H1 (cell line): ENCODE data around the gene GUCY2D. TPM values are rescaled to one million over a fixed set of nuclear protein-coding genes. Genes with fewer than 3 reads are reported as not detected.
A peak's percentile ranks its signal among the peaks of the same experiment; 100 is the strongest.

Experiments
- CTCF ChIA-PET: fragments of 300-600 bp; sonication (Branson Sonifier 250); formaldehyde crosslinking; loops from one replicate; lab custom pipeline; 2021; ENCODE audit not compliant: partially characterized antibody; lab: Charles Lee
- POLR2A ChIA-PET: fragments of 300-600 bp; sonication (Branson Sonifier 250); formaldehyde crosslinking; loops from one replicate; lab custom pipeline; 2021; ENCODE audit warnings: inconsistent platforms; ENCODE audit not compliant: partially characterized antibody; lab: Charles Lee
- DNase-seq, 2 experiments: peaks; one replicate each; pipeline versions ENCODE4 v3.0.0 to v3.0.0-alpha.2; 2010 to 2022; ENCODE audit warnings: low spot score in 2 of 2, low read depth in 1 of 2, mixed read lengths in 1 of 2
- FAIRE-seq: peaks from 2 replicates; lab custom pipeline; 2011; peaks lifted over from hg19 to GRCh38; lab: Jason Lieb, UNC
- H2AFZ ChIP-seq: 2 replicates; pipeline ENCODE4 v1.8.1; 2012; ENCODE audit warnings: low read length, inconsistent platforms
- H2AK5ac ChIP-seq: 2 replicates; pipeline ENCODE4 v1.6.1; 2013; ENCODE audit warnings: low read depth, low read length
- H2BK120ac ChIP-seq: replicated peaks from 2 replicates; pipeline ENCODE3; 2013; ENCODE audit warnings: low read depth, low read length, inconsistent platforms
- H2BK12ac ChIP-seq: 2 replicates; pipeline ENCODE4 v1.6.1; 2013; ENCODE audit warnings: low read depth, low read length
- H2BK15ac ChIP-seq: 2 replicates; pipeline ENCODE4 v1.6.1; 2013; ENCODE audit warnings: low read length
- H2BK20ac ChIP-seq: 2 replicates; pipeline ENCODE4 v1.6.1; 2013; ENCODE audit warnings: low read length
- H2BK5ac ChIP-seq: 2 replicates; pipeline ENCODE4 v1.6.1; 2013; ENCODE audit warnings: low read depth, low read length
- H3K14ac ChIP-seq: 2 replicates; pipeline ENCODE4 v1.6.1; 2013; ENCODE audit warnings: inconsistent platforms; ENCODE audit not compliant: insufficient read length
- H3K18ac ChIP-seq: 2 replicates; pipeline ENCODE4 v1.6.1; 2013; ENCODE audit warnings: low read length; ENCODE audit errors: extremely low read depth
- H3K23ac ChIP-seq: 2 replicates; pipeline ENCODE4 v1.6.1; 2013; ENCODE audit warnings: inconsistent platforms; ENCODE audit not compliant: insufficient read length
- H3K23me2 ChIP-seq: 2 replicates; pipeline ENCODE4 v1.6.1; 2013; ENCODE audit warnings: low read depth, low read length
- H3K27ac ChIP-seq: 2 replicates; pipeline ENCODE4 v1.6.1; 2011; ENCODE audit warnings: low read depth, low read length, inconsistent platforms
- H3K27me3 ChIP-seq, 4 experiments: replicated peaks in 1 of 4; 1 replicate in 1 of 4; 2 replicates in 3 of 4; pipeline versions ENCODE4 v1.6.1 to v1.8.1; 2011 to 2013; ENCODE audit warnings: low read length in 3 of 4, mild to moderate bottlenecking in 3 of 4, inconsistent platforms in 2 of 4, mixed read lengths in 2 of 4, moderate library complexity in 1 of 4; ENCODE audit not compliant: control insufficient read depth in 3 of 4, insufficient read depth in 3 of 4; ENCODE audit errors: extremely low read depth in 1 of 4
- H3K36me3 ChIP-seq, 4 experiments: 2 replicates each; pipeline versions ENCODE4 v1.6.1 to v1.8.1; 2011 to 2013; ENCODE audit warnings: mild to moderate bottlenecking in 4 of 4, low read length in 3 of 4, moderate library complexity in 2 of 4, control low read depth in 1 of 4, inconsistent platforms in 1 of 4; ENCODE audit not compliant: insufficient read depth in 4 of 4, control insufficient read depth in 2 of 4
- H3K4ac ChIP-seq: replicated peaks from 2 replicates; pipeline ENCODE3; 2013; ENCODE audit warnings: low read length, low read depth, mixed read lengths, inconsistent platforms; ENCODE audit not compliant: insufficient read length
- H3K4me1 ChIP-seq, 4 experiments: replicated peaks in 1 of 4; 1 replicate in 1 of 4; 2 replicates in 3 of 4; pipeline versions ENCODE4 v1.6.1 to v1.8.1; 2011 to 2013; ENCODE audit warnings: low read length in 3 of 4, inconsistent platforms in 2 of 4, mixed read lengths in 1 of 4; ENCODE audit not compliant: insufficient read depth in 4 of 4, control insufficient read depth in 3 of 4
- H3K4me2 ChIP-seq, 2 experiments: 2 replicates each; pipeline versions ENCODE4 v1.6.1 to v1.8.1; 2011 to 2013; ENCODE audit warnings: low read depth in 2 of 2, low read length in 2 of 2, control low read depth in 1 of 2, inconsistent platforms in 1 of 2, mild to moderate bottlenecking in 1 of 2; ENCODE audit not compliant: insufficient read depth in 1 of 2
- H3K4me3 ChIP-seq, 4 experiments: fragments of 200-600, 300-600 bp in 1 of 4; sonication (generic), shearing (Covaris generic), sonication (Bioruptor Twin) in 1 of 4; 2 replicates each; pipeline versions ENCODE4 v1.5.1 to v1.8.1; 2011 to 2016; ENCODE audit warnings: low read length in 4 of 4, low read depth in 3 of 4, control low read depth in 2 of 4, inconsistent platforms in 2 of 4, mild to moderate bottlenecking in 2 of 4, mixed read lengths in 1 of 4, moderate library complexity in 1 of 4; ENCODE audit not compliant: insufficient read depth in 2 of 4; ENCODE audit errors: extremely low read depth in 1 of 4
- H3K56ac ChIP-seq: replicated peaks from 2 replicates; pipeline ENCODE3; 2013; ENCODE audit warnings: low read depth, mild to moderate bottlenecking, mixed read lengths, low read length, inconsistent platforms; ENCODE audit not compliant: insufficient read length
- H3K79me1 ChIP-seq: 2 replicates; pipeline ENCODE4 v1.6.1; 2013; ENCODE audit warnings: low read depth, low read length, control low read depth
- H3K79me2 ChIP-seq, 2 experiments: 2 replicates each; pipeline versions ENCODE4 v1.6.1 to v1.8.1; 2012 to 2013; ENCODE audit warnings: low read length in 2 of 2, mild to moderate bottlenecking in 2 of 2, inconsistent platforms in 1 of 2; ENCODE audit not compliant: insufficient read depth in 2 of 2, control insufficient read depth in 1 of 2
- H3K9ac ChIP-seq, 4 experiments: replicated peaks in 1 of 4; 1 replicate in 1 of 4; 2 replicates in 3 of 4; pipeline versions ENCODE4 v1.6.1 to v1.8.1; 2011 to 2013; ENCODE audit warnings: low read depth in 3 of 4, low read length in 3 of 4, control low read depth in 2 of 4, mild to moderate bottlenecking in 2 of 4, moderate library complexity in 2 of 4, inconsistent platforms in 1 of 4; ENCODE audit errors: extremely low read depth in 1 of 4
- H3K9me3 ChIP-seq, 2 experiments: 2 replicates each; pipeline versions ENCODE4 v1.6.1 to v1.8.1; 2012 to 2013; ENCODE audit warnings: mild to moderate bottlenecking in 2 of 2, moderate library complexity in 2 of 2, control low read depth in 1 of 2, inconsistent platforms in 1 of 2, low read depth in 1 of 2, low read length in 1 of 2, mixed read lengths in 1 of 2; ENCODE audit not compliant: insufficient read depth in 2 of 2
- H4K20me1 ChIP-seq, 2 experiments: replicated peaks in 1 of 2; 2 replicates each; pipeline versions ENCODE3 to v1.8.1; 2011 to 2013; ENCODE audit warnings: inconsistent platforms in 2 of 2, low read length in 2 of 2, mild to moderate bottlenecking in 1 of 2; ENCODE audit not compliant: insufficient read depth in 2 of 2, control insufficient read depth in 1 of 2
- H4K5ac ChIP-seq: 2 replicates; pipeline ENCODE4 v1.6.1; 2013; ENCODE audit warnings: low read length, low read depth, mixed read lengths, inconsistent platforms; ENCODE audit not compliant: insufficient read length
- H4K8ac ChIP-seq: 2 replicates; pipeline ENCODE4 v1.8.0; 2013; ENCODE audit warnings: mild to moderate bottlenecking, moderate library complexity, low read length, inconsistent platforms; ENCODE audit not compliant: insufficient read depth; ENCODE audit errors: extremely low read depth
- H4K91ac ChIP-seq: replicated peaks from 2 replicates; pipeline ENCODE3; 2013; ENCODE audit warnings: low read length, mixed read lengths, inconsistent platforms; ENCODE audit not compliant: insufficient read length
- BACH1 ChIP-seq: IDR thresholded peaks from 2 replicates; pipeline ENCODE4 v1.6.1; 2012; ENCODE audit warnings: low read length, improper control_type of control experiment
- CTBP2 ChIP-seq: IDR thresholded peaks from 2 replicates; pipeline ENCODE4 v1.7.0; 2011; ENCODE audit warnings: borderline replicate concordance, mild to moderate bottlenecking, moderate library complexity, mixed read lengths, low read length; ENCODE audit not compliant: insufficient read depth, insufficient read length
- HDAC2 ChIP-seq, 2 experiments: fragments of 300-600 bp in 1 of 2; sonication (generic) in 1 of 2; IDR thresholded peaks; 2 replicates each; pipeline ENCODE4 v1.6.1; 2011 to 2012; ENCODE audit warnings: low read depth in 2 of 2, low read length in 2 of 2, mild to moderate bottlenecking in 2 of 2, moderate library complexity in 2 of 2, borderline replicate concordance in 1 of 2, inconsistent platforms in 1 of 2
- JUN ChIP-seq: IDR thresholded peaks from 2 replicates; pipeline ENCODE4 v1.6.1; 2011; ENCODE audit warnings: low read depth, mild to moderate bottlenecking, improper control_type of control experiment, low read length
- KDM5A ChIP-seq: fragments of 200-600 bp; IDR thresholded peaks from 2 replicates; pipeline ENCODE4 v1.7.1; 2012; ENCODE audit warnings: mild to moderate bottlenecking, low read length, inconsistent platforms, mixed read lengths
- RXRA ChIP-seq: IDR thresholded peaks from 2 replicates; pipeline ENCODE4 v1.6.1; 2011; ENCODE audit warnings: low read depth, mild to moderate bottlenecking, low read length, moderate library complexity; ENCODE audit not compliant: insufficient read depth
- USF2 ChIP-seq: IDR thresholded peaks from 2 replicates; pipeline ENCODE4 v1.6.1; 2011; ENCODE audit warnings: low read length, improper control_type of control experiment
- WGBS, 2 experiments: shearing (Covaris generic) in 1 of 2; methylation state at CpG; one replicate each; pipeline versions ENCODE4 v1.1.6 to v1.1.7; 2013 to 2015; ENCODE audit warnings: low lambda C conversion rate in 2 of 2, mixed read lengths in 2 of 2, inconsistent platforms in 1 of 2, low coverage in 1 of 2, missing lambda C conversion rate in 1 of 2; ENCODE audit not compliant: insufficient replicate concordance in 2 of 2, insufficient coverage in 1 of 2, insufficient read length in 1 of 2; ENCODE audit errors: extremely low coverage in 1 of 2, missing lambda C conversion rate in 1 of 2; 5-methylcytosine and 5-hydroxymethylcytosine counted together
- polyA plus RNA-seq, 7 experiments: library from polyadenylated mRNA; depleted of rRNA in 3 of 7; stranded (reverse) in 5 of 7; unstranded in 2 of 7; fragments of >200 nt in 5 of 7; fragments of 200-250 nt in 2 of 7; gene quantifications; 1 replicate in 5 of 7; 2 replicates in 1 of 7; 4 replicates in 1 of 7; pipeline versions ENCODE4 v1.2.1 to v1.2.3, GENCODE V29; 2011 to 2013; ENCODE audit warnings: missing spikeins in 2 of 7, mixed read lengths in 2 of 7
- total RNA-seq: library from RNA; stranded (reverse); fragmentation: NEBNext Ultra II Directional; extraction: Animal tissue kit (Norgen Biotek cat#: 25700); gene quantifications from 2 replicates; pipeline ENCODE4 v1.2.1, GENCODE V29; 2021

Gene GUCY2D
- total and polyA plus RNA-seq, 2 of the 8 experiments (the other 6 are each of a cell fraction or from before 2014, with no cell fraction given), result 0.20 to 0.48 TPM

GRCh38 chr17:8039611-8040168 lies 37.3 kb downstream of the GUCY2D start:
- TF ChIP-seq USF2, result no peak
- no peak for TF ChIP-seq HDAC2 (IDR thresholded peaks at IDR 0.05; ENCODE audit: borderline replicate concordance in 1 of 2, low read depth in 2 of 2, low read length in 2 of 2)
- TF ChIP-seq KDM5A, result no peak
- TF ChIP-seq BACH1, result no peak
- no peak for TF ChIP-seq RXRA
- TF ChIP-seq CTBP2, result no peak
- TF ChIP-seq JUN, result no peak
- TF ChIP-seq, all 59 proteins: peak for 0
- peak overlapping the region; percentile 14 for H4K91ac ChIP-seq
- 0 out of 2 replicates have a peak overlapping the region, but pooled peaks have one; percentile 7 for H3K18ac ChIP-seq
- H2AFZ ChIP-seq, result peak overlapping the region; percentile 32; the same call in 1 of the 2 replicates
- H3K79me1 ChIP-seq, result no peaks in the 10 kb centered on the region
- H3K23ac ChIP-seq, result no peak overlapping the region
- peak overlapping the region; percentile 70 to 99 for H3K4me2 ChIP-seq
- DNase-seq (no peak), FAIRE-seq (no peak)
- no peak overlapping the region for H2BK12ac ChIP-seq
- peak overlapping the region in 2 of 4 experiments; percentile 22 to 64; a peak in 5 of 8 replicates for H3K4me3 ChIP-seq
- H3K4me1 ChIP-seq, result peaks cover 0 to 10% (median 6%) of the 10 kb centered on the region in 4 experiments; a peak in 5 of 7 replicates
- H3K56ac ChIP-seq, result no peak overlapping the region
- H2AK5ac ChIP-seq, result no peak overlapping the region
- H3K27ac ChIP-seq, result no peak overlapping the region
- no peak overlapping the region for H2BK120ac ChIP-seq
- no peaks in the 10 kb centered on the region for H3K9me3 ChIP-seq
- H3K23me2 ChIP-seq, result peaks cover 4% of the 10 kb centered on the region; the same call in 1 of the 2 replicates
- no peaks in the 10 kb centered on the region for H4K20me1 ChIP-seq
- H3K27me3 ChIP-seq, result peaks cover 0 to 9% (median 4%) of the 10 kb centered on the region in 4 experiments; a peak in 3 of 7 replicates
- H4K8ac ChIP-seq, result no peak overlapping the region
- no peak overlapping the region for H3K9ac ChIP-seq
- WGBS, 2 experiments, result 58% methylated on average over 5 of the region's 11 CpGs; no CpG with 5 or more reads in 1 of the 2 experiments
- no peak overlapping the region for H3K14ac ChIP-seq
- H3K79me2 ChIP-seq, result no peaks in the 10 kb centered on the region
- H3K4ac ChIP-seq, result no peak overlapping the region
- ChIA-PET CTCF (interaction anchor here (1.0 to 6.0 kb wide), 11 partner anchors 17 to 134 kb away, joined by 3 to 141 read pairs (median 8); no protein-coding TSS in a partner anchor), POLR2A (interaction anchor here (0.7 to 1.4 kb wide), 4 partner anchors 15 to 111 kb away, joined by 3 to 4 read pairs (median 3); no protein-coding TSS in a partner anchor)
- H4K5ac ChIP-seq, result no peak overlapping the region
- no peak overlapping the region for H2BK20ac ChIP-seq
- no peaks in the 10 kb centered on the region; a peak in 1 of 8 replicates for H3K36me3 ChIP-seq
- H2BK15ac ChIP-seq, result 0 out of 2 replicates have a peak overlapping the region, but pooled peaks have one; percentile 19
- no peak overlapping the region for H2BK5ac ChIP-seq
